Measurements from ENCODE around the gene NCOA3.

Gene NCOA3

DNA sequence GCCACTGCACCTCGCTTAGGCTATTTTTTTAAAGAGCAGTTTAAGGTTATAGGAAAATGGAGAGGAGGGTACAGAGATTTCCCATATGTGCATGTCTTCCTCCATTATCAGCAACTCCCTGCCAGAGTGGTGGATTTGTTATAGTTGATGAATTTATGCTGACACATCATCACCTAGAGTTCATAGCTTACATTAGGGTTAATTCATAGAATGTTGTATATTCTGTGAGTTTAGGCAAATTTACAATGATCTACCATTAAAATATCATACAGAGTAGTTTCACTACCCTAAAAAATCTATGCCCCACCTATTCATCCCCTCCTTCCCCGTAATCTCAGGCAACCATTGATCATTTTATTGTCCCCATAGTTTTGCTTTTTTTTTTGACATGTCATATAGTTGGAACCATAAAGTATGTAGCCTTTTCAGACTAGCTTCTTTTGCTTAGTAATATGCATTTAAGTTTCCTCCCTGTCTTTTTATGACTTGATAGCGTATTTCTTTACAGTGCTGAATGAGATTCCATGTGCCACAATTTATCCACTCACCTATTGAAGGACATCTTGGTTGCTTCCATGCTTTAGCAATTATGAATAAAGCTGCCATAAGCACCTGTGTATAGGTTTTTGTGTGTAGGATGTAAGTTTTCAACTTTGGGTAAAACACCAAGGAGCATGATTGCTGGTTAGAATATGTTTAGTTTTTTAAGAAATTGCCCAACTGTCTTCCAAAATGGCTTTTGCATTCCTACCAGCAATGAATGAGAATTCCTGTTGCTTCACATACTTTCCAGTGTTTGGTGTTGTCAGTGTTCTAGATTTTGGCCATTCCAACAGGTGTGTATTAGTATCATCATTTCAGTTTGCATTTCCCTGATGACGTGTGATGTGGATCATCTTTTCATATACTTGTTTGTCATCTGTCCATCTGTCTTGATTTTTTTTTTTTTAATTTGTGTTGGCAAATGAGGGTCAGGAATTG is 60.2 kb downstream of the NCOA3 start:
- Histone ChIP-seq H3K36me3 (ENCODE audit: insufficient read depth) (no peaks in the 10 kb centered on the region), H3K4me2 (no peak overlapping the region), H3K27ac (no peak overlapping the region), H3K4me3 (IDR thresholded peaks at IDR 0.05; ENCODE audit: insufficient read depth, low read depth, low read length) (no peak overlapping the region), H4K20me1 (ENCODE audit: insufficient read depth) (0 out of 2 replicates have a peak, but pooled peaks cover 4% of the 10 kb centered on the region), H3K79me2 (ENCODE audit: insufficient read depth, low read depth) (peaks cover 71% of the 10 kb centered on the region), H3K4me1 (ENCODE audit: low read depth, poor library complexity, severe bottlenecking) (peaks cover 51% of the 10 kb centered on the region), H3K9ac (no peak overlapping the region), H3K27me3 (ENCODE audit: insufficient read depth, low read depth) (no peaks in the 10 kb centered on the region), H2AFZ (ENCODE audit: low read depth) (no peak overlapping the region)
- TF ChIP-seq, protein P1, sequence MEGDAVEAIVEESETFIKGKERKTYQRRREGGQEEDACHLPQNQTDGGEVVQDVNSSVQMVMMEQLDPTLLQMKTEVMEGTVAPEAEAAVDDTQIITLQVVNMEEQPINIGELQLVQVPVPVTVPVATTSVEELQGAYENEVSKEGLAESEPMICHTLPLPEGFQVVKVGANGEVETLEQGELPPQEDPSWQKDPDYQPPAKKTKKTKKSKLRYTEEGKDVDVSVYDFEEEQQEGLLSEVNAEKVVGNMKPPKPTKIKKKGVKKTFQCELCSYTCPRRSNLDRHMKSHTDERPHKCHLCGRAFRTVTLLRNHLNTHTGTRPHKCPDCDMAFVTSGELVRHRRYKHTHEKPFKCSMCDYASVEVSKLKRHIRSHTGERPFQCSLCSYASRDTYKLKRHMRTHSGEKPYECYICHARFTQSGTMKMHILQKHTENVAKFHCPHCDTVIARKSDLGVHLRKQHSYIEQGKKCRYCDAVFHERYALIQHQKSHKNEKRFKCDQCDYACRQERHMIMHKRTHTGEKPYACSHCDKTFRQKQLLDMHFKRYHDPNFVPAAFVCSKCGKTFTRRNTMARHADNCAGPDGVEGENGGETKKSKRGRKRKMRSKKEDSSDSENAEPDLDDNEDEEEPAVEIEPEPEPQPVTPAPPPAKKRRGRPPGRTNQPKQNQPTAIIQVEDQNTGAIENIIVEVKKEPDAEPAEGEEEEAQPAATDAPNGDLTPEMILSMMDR (conservative IDR thresholded peaks at IDR 0.05; ENCODE audit: low read depth, low read length) = no peak

DNA sequence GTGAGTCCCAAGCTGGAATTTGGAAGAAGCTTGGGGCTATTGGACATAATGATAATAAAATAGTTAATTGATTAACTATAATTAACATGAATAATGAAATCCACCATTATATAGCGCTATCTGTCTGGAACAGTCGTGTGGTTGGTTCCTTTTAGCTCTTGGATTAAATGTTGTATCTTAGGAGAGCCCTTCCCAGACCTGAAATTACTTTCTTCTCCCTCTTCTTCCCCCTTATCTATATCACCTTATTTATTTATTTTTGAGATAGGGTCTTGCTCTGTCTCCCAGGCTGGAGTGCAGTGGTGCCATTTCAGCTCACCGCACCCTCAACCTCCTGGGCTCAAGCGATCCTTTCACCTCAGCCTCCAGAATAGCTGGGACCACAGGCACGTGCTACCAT is 64.6 kb downstream of the NCOA3 start:
- peaks cover 74% of the 10 kb centered on the region for H3K79me2 ChIP-seq (ENCODE audit: insufficient read depth, low read depth)
- H3K4me1 ChIP-seq (ENCODE audit: low read depth, poor library complexity, severe bottlenecking) = peaks cover 63% of the 10 kb centered on the region

DNA sequence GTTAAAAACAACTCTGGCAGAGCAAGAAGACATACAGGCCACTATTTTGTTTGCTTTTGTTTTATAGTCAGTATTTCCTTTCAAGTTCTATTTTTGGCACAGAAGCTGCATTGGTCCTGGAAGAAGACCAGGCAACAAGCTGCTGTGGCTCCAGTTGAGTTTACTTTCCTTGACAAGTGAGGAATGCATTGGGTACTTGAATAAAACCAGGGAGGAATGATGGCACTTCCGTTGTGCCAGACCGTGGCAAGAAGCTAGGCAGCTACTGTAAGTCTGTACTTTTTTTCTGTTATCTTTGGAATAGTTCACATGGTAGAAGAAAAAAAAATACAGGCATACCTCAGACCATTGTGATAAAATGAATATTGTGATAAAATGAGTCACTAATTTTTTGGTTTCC is 66.3 kb downstream of the NCOA3 start:
- Histone ChIP-seq H2AFZ (ENCODE audit: low read depth) (no peak overlapping the region), H3K4me2 (no peak overlapping the region), H3K27me3 (ENCODE audit: insufficient read depth, low read depth) (no peaks in the 10 kb centered on the region), H4K20me1 (ENCODE audit: insufficient read depth) (0 out of 2 replicates have a peak, but pooled peaks cover 4% of the 10 kb centered on the region), H3K36me3 (ENCODE audit: insufficient read depth) (no peaks in the 10 kb centered on the region), H3K9ac (no peak overlapping the region), H3K4me3 (IDR thresholded peaks at IDR 0.05; ENCODE audit: insufficient read depth, low read depth, low read length) (no peak overlapping the region), H3K79me2 (ENCODE audit: insufficient read depth, low read depth) (peaks cover 60% of the 10 kb centered on the region), H3K27ac (no peak overlapping the region; the same call in 1 of the 2 replicates), H3K4me1 (ENCODE audit: low read depth, poor library complexity, severe bottlenecking) (peaks cover 53% of the 10 kb centered on the region)
- TF ChIP-seq, protein P1 (conservative IDR thresholded peaks at IDR 0.05; ENCODE audit: low read depth, low read length) = no peak

More for the DNA sequence above, 64.6 kb downstream of the NCOA3 start:
- no peaks in the 10 kb centered on the region for H3K36me3 ChIP-seq (ENCODE audit: insufficient read depth)
- no peak overlapping the region for H3K27ac ChIP-seq
- no peak overlapping the region for H3K4me3 ChIP-seq (IDR thresholded peaks at IDR 0.05; ENCODE audit: insufficient read depth, low read depth, low read length)
- H2AFZ ChIP-seq (ENCODE audit: low read depth) = no peak overlapping the region
- H3K4me2 ChIP-seq = no peak overlapping the region; the same call in 1 of the 2 replicates
- H3K27me3 ChIP-seq (ENCODE audit: insufficient read depth, low read depth) = no peaks in the 10 kb centered on the region
- H3K9ac ChIP-seq = no peak overlapping the region
- TF ChIP-seq, protein P1 (conservative IDR thresholded peaks at IDR 0.05; ENCODE audit: low read depth, low read length) = no peak
- H4K20me1 ChIP-seq (ENCODE audit: insufficient read depth) = 0 out of 2 replicates have a peak, but pooled peaks cover 4% of the 10 kb centered on the region

DNA sequence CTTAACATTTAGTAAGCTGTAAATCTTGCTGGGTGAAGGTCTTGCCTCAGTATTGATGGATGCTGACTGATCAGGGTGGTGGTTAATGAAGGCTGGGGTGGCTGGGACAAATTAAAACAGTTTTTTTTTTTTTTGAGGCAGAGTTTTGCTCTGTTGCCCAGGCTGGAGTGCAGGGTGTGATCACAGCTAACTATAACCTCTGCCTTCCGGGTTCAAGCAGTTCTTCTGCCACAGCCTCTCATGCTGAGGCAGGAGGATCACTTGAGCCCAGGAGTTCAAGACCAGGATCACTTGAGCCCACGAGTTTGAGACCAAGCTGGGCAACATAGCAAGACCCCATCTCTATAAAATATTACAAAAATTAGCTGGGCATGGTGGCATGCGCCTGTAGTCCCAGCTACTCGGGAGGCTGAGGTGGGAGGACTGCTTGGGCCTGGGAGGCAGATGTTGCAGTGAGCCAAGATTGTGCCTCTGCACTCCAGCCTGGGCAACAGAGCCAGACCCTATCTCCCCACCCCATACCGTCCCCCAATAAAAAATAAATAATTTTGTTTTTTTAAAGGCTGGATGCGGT is 67.2 kb downstream of the NCOA3 start:
- H3K4me2 ChIP-seq = no peak overlapping the region
- H3K79me2 ChIP-seq (ENCODE audit: insufficient read depth, low read depth) = peaks cover 55% of the 10 kb centered on the region
- no peak overlapping the region for H3K4me3 ChIP-seq (IDR thresholded peaks at IDR 0.05; ENCODE audit: insufficient read depth, low read depth, low read length)
- H3K36me3 ChIP-seq (ENCODE audit: insufficient read depth) = no peaks in the 10 kb centered on the region
- H3K4me1 ChIP-seq (ENCODE audit: low read depth, poor library complexity, severe bottlenecking) = peaks cover 45% of the 10 kb centered on the region
- no peak overlapping the region for H3K9ac ChIP-seq
- H3K27ac ChIP-seq = no peak overlapping the region
- H4K20me1 ChIP-seq (ENCODE audit: insufficient read depth) = 0 out of 2 replicates have a peak, but pooled peaks cover 4% of the 10 kb centered on the region
- H2AFZ ChIP-seq (ENCODE audit: low read depth) = no peak overlapping the region
- no peaks in the 10 kb centered on the region for H3K27me3 ChIP-seq (ENCODE audit: insufficient read depth, low read depth)
- TF ChIP-seq, protein P1 (conservative IDR thresholded peaks at IDR 0.05; ENCODE audit: low read depth, low read length) = no peak
